ENCODE measurements around the gene ADAMTS16.

ADAMTS16 gene

DNA sequence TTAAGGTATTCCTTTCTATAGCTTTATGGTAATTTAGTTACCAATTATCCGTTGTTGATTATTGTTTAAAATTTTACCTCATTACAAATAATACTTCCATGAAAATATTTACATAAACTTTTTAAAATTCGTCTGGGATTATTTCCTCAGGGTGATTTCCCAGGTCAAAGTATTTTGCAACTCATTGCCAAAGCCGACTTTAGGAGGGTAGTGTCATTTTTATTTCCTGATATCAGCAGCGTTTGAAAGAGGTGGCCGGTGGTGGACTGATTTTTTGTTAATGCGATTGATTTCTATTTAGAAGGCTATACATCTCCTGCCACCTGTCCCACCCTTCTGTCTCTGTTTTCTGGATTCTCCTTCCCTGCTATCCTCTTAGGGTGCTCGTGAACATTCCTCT, 4.3 kb downstream of the ADAMTS16 start:
- no peak for DNase-seq (ENCODE audit: low read depth in 2 of 2)

DNA sequence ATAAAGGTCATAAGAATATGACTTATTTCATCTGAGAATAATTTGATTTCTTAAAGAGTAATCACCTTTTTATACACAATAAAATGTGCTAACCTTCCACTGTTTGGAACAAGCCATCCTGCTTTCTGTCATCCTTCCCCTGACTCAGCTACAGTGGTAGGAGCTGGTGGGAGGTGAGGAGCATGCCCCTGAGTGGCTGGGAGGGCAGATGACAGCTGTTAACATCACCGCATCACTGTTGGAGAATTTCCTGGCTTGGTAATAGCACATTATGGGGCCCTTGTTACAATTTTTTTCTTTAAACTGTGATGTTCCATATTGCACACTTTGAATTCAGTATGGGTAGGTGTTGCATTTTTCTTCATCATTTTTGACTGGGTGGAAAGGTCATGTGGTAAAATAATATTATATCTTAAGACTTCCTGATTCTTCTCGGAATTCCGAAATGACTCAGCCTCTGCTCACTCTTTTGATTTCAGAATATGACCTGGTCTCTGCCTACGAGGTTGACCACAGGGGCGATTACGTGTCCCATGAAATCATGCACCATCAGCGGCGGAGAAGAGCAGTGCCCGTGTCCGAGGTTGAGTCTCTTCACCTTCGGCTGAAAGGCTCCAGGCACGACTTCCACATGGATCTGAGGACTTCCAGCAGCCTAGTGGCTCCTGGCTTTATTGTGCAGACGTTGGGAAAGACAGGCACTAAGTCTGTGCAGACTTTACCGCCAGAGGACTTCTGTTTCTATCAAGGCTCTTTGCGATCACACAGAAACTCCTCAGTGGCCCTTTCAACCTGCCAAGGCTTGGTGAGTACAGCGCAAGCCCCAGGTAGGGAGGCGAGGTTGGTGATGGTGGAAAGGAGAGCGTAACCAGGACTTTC, 5.8 kb downstream of the ADAMTS16 start:
- no peak for DNase-seq (ENCODE audit: low read depth in 2 of 2)

DNA sequence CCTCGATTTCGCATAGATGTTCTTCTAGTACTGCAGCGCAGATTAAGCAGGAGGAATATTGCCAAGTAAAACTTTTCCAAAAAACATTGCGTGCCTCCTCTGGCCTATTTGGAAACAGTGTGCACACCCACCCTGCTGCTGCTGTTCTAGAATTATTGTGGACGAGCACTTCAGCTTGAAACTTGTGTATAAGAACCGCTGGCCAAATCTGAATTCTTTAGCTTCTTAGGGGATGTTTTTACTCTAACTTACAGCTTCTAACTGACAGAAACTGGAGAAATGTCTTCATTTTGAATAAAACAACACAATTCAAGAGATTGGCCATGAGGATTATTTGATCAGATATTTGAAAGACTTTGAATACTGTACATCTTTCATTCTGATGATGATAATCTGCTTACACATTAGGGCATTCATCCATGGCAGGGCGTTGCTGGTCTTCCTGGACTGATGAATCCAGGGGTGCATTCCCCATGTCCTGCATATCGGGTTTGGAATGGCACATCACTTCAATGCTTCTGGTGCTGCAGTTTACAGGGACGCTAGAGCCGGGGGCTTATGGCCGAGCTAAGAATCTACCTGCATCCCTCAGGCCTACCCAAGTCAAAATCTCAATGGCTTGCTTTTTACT, 6.5 kb downstream of the ADAMTS16 start:
- DNase-seq (ENCODE audit: low read depth in 2 of 2), result no peak

DNA sequence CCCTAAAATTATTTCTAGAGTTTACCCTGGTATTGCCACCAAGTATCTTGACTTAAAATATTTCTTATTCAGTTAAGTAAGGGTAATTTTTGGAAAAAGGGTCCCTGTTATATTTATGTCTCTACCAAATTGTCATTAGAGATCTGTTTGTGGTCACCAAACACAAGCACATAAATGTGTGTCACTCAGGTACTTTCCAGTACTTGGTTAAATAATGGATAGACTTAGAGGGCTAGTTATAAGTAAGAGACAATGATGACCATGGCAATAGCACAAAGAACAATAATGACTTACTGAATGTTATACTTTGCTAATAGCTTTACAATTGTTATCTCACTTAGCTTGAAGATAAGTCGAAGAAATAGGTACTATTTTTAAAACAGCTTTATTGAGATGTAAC, 9.0 kb downstream of the ADAMTS16 start:
- DNase-seq (ENCODE audit: low read depth in 2 of 2), result no peak

DNA sequence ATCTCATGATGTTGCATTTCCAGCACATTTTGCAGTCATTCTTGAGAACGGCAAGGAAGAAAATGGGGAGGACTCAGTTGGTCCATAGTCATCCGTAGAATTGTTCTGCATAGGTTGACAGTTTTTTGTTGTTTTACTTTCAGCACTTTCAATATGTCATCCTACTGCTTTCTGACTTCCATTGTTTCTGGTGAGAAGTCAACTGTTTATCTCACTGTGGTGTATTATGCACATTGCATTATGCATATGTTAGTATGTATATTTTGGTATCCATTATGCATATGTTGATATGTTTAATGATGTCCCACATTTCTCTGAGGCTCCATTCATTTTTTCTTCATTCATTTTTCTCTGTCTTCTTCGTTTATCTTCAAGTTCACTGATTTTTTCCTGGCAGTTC, 10.5 kb downstream of the ADAMTS16 start:
- DNase-seq (ENCODE audit: low read depth in 2 of 2), result no peak

DNA sequence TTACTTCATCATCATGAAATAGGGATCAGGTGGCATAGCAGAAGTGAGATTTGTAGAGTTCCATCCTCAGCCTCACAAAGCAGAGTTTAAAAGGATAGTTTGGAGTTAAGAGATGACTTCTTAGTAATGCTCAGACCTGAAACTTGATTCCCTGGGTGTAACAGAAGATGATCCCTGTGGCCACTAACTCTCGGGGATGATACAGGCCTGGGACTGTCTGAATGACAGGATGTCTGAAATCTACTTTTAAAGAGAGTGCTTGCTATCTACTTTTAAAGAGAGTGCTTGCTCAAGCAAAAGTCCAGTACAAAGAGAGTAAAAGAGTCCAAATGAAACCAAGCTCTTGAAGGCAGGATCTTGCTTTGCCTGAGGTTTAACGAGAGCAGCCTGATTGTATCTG, 14.6 kb downstream of the ADAMTS16 start:
- DNase-seq (ENCODE audit: low read depth in 2 of 2), result no peak

DNA sequence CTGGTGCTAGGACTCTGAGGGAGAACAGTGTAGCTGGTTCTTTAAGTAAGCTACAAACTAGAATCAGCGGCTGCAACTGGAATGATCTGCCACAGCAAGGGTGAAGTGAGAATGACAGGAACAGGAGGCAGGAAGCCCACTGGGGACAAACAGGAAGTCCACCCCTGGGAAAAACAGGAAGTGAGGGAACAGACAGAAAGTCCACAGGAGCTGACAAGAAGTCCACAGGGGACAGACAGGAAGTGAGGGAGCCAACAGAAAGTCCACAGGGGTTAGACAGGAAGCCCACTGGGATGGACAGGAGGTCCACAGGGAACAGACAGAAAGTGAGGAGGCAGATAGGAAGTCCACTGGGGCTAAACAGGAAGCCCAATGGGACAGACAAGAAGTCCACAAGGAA, 15.5 kb downstream of the ADAMTS16 start:
- DNase-seq (ENCODE audit: low read depth in 2 of 2), result no peak

DNA sequence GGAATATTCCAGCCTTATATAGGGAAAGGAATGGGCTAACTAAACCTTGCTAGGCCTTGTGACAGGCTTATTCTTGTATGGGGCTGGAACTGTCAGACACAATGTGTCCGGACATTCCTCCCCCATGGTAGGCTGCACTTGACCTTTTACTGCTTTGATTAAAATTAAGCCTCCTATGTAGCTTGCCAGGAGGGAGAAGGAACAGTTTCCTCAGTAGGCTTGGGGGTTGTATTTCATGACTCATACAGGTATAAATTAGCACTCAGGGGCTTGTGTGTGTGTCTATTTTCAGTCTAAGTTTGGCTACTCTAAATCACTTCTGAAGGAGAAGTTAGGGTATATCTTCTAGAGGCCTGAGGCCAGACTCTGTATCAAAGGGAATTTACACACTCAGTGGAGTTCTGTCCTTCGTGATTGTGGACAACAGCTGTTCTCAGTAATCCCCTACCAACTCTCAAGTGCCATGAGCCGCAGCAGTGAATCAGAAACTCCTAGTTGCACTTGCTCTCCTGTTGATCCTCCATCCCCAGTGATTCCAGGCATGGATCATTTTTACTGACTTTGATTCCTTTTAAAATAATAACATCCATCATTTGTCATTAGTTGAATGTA, 16.4 kb downstream of the ADAMTS16 start:
- no peak for DNase-seq (ENCODE audit: low read depth in 2 of 2)

DNA sequence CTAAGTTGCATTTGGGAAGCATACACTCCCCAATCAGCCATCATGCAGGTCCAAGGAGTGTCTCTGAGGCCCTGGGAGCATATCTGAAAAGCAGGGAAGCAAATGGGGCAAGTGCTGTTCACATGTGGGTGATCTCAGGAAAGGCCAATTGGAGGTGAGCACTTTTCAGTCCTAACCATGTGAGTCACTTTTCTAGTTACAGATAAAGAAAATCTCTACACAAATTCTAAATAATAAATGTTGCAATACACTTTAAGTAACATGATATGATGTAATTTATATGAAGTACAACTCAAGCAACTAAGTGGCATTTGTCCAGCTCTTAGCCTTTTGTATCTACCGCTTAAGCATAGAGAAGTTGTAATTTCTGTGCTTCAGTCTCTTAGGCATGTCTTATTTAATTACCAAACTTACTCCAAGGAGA, 18.4 kb downstream of the ADAMTS16 start:
- no peak for DNase-seq (ENCODE audit: low read depth in 2 of 2)

DNA sequence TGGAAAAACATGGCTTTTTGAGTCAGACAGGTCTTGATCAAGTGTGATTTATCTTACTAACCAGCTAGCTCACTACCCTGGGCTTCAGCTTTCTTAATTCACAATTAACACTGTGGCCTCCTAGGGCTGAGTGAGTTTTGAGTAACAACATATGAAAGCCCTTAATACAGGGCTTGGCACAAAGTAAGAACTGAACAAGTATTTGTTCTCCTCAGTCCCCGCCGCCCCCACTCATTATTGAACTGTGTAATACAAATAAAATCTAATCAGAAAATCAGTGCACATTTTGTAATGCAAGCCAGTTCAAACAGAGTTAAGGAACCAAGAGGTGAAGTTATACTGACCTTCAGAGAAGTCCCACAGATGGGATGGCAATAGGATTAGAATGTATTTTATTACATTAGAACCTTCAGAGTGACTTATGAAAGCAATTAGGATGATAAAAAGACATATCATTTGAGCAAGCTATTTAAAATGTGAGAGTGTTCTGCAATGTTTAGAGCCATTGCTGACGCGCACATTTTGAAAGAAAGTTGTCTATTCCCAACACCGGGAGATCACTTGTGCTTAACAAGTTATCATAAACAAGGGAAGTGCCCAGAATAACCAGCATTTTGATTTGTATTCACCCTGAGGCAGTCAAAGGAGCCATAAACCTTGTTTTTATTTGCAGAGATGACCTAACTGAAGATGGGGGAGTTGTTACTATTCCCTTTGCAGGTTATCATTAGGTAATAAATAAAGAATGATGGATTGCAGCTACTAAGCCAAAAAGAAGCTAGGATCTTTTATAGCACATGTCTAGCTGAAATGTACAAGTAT, 19.4 kb downstream of the ADAMTS16 start:
- no peak for DNase-seq (ENCODE audit: low read depth in 2 of 2)

DNA sequence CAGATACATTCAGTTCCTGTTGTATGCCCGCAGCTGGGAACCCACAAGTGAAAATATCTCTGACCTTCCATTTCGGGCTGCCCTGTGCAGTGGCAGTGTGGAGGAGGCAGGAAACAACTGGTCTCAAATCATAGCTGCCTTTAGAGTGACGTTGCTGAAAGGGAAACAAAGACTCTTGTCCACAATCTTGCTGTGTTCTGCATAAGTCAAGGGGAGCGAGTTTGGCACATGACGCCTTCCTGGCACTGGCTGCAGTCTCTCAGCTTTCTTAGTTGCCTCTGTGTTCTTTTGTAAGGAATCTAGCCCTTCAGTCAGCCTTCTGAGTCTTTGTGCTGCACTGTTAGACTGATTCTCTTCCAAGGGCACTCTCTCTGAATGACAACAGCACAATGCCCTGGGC, 24.0 kb downstream of the ADAMTS16 start:
- DNase-seq (ENCODE audit: low read depth in 2 of 2), result no peak

DNA sequence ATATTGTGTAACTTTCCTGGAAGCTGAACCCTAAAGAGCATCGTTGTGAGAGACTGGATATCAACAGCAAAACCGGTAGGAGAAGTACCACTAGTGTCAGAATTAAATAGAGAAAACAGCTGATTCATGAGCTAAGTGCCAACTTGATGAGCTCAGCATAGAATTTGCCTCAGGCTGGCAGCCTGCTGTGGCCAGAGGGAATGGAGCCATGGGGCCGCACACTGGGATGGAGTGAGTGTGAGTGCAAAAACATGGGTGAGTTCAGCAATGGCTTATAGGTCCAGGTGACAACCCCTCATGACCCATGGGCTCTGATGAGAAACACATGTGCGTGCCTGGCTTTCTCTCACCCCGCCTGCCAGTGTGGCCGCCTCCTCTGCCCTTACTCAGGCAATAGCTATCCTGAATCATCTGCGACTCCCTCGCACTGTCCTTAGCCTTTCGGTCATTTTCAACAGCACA, 25.4 kb downstream of the ADAMTS16 start:
- no peak for DNase-seq (ENCODE audit: low read depth in 2 of 2)

DNA sequence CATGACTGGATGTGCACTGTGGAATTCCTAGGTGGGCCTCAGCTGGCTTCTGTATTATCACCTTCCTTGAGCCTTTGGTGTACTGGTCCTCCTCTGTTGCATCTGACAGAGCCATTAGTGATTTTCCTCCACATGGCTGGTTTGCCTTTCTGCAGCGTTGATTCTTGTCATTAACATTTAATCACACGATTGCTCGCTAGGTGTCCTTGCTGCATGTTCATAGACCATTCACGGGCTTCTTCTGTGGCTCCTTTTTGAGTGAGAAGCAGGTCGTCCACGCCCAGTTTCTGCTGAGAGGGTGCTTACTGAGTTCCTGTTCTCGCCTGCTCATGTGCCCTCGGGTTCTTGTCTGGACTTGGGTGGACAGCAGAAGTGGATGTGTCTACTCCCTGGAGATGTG, 29.3 kb downstream of the ADAMTS16 start:
- DNase-seq (ENCODE audit: low read depth in 2 of 2), result no peak

DNA sequence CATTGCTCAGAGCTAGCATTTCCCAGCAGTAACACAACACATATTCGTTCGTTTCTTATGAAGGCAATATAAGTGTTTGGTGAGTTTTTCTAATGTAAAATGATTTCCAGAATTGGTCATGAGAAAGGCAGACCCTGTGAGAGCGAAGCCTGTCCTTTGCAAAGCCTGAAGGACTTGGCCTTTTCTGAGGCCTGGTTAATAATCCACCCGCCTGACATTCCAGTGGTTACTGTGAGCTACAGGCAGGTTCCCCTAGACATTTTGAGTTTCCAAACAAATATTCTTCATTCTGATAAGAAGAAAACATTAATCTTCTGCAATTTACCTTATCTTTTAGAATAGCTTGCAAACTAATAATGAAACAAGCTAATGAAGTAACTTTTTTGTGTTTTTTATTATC, 38.0 kb downstream of the ADAMTS16 start:
- no peak for DNase-seq (ENCODE audit: low read depth in 2 of 2)

DNA sequence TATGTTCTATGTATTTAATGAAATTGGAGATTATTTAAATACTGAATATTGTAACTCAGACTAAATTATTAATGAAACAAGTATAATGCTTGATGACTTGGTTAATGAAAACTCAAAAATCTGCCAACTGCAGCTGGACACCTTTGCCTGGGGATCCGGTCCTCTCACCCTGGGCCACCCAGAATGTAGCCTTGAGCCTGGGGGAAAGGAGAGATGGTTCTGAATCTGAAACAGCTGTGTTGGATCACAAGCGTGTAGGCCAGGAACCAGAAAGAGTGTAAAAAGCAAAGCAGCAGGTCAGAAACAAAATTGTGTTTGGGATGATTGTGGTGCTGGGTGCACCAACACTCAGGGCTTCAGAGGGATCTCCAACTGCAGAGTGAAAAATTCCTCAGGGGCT, 38.5 kb downstream of the ADAMTS16 start:
- no peak for DNase-seq (ENCODE audit: low read depth in 2 of 2)

DNA sequence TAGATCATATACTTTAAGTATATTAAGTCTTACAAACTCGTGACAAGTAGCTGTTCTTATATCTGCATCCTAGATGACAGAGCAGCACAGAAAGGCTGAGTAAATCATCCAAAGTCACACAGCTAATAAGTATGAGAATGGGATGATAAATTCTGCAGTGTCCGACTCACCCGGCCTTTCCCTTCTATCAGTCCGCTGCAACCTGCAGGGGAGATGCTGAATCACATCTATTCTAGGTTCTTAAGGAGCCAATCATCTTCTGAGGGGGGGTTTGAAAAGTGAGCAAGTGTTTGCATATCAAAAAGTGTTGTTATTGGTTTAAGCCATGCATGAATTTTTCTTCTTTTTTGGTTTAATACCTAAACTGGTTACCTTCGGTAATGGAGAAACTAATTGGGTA, 38.9 kb downstream of the ADAMTS16 start:
- no peak for DNase-seq (ENCODE audit: low read depth in 2 of 2)

DNA sequence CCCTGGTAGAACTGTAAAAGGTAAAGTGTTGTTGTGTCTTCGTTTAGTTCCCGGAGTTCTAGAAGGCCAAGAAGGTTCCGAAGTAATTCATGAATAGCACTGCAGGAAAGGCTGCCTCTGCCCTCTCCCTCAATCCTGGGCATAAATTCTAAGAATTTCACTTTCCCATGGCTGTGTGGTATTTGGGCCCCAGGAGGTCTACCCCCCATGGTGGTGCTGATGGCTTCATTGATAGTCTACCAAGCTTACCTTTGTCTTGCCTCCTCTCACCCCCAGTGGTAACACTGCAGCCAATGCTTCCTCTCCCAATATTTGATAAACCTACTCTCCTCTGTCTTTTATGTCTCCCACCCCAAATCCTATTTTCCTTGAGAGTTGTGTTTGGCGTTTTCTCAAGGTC, 39.5 kb downstream of the ADAMTS16 start:
- no peak for DNase-seq (ENCODE audit: low read depth in 2 of 2)

DNA sequence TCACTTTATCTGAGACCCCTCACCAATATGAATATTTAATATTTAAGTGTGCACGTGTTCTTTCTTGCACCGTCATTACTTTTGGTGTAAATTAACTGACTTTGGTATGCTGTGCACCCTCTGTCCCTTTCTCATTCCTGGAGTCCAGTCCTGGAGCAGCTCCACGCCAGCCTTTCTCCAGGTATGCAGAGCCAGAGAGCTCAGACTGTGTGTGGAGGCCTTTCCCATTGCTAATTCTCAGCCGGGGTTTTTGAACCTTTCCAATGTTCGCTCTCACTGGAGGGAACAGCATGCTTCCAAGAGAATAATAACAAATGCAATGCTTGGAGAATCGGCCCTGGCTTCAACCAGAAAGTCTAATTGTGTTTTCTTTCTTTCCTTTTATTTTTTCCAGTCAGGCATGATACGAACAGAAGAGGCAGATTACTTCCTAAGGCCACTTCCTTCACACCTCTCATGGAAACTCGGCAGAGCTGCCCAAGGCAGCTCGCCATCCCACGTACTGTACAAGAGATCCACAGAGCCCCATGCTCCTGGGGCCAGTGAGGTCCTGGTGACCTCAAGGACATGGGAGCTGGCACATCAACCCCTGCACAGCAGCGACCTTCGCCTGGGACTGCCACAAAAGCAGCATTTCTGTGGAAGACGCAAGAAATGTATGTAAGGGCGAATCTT, 41.7 kb downstream of the ADAMTS16 start:
- no peak for DNase-seq (ENCODE audit: low read depth in 2 of 2)

DNA sequence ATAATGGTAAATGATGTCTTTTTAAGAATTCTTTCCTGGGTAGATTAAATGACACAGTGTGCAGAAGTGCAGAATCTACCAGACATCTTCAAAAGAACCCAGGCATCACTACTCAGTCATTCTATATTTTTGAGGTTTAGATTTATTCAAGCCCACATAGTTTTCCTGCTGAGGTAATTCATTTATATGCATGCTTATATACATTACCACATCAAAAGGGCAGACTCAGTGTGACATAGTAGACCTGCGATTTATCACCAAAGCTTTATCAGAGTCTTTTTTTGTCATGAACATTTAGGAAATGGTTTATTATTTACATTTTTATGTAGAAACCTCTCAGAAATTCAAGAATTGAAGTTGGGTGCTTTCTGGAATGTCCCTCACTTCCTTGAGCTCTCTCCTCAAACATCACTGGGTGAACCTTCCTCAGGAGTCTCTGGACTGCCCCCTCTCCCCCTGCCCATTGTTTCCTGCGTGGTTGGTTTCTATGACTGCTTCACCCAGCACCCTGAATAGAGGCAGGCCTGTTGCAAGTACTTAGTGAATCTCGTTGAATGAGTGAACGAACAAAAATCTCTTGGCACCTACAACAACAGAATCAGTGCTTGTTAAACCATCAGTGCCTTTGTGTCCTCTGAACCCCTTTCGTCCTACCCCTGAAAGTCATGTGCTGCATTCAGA, 42.5 kb downstream of the ADAMTS16 start:
- DNase-seq (ENCODE audit: low read depth in 2 of 2), result no peak

DNA sequence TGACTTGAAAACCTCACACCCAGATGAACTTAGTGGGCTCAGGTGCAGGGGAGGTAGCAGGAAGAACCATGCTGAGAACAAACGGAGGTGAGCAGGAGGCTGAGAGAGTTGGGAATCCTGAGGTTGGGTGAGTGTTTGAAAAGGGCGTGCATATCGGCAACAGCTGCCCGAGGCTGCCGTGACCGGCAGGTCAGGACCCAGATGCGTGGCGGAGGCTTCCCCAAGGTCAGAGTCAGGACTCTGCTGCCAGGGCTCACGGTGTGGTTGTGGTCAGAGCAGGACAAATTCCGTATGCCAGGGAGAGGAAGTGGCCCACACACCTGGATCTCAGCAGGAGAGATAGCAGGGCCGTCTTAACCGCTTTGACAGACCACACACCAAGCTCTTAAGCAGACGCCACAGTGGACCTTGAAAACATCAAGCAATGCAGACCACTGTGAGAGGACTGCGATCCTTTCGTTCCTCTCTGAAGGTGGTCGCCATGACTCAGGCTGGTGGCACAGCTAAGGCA, 43.1 kb downstream of the ADAMTS16 start:
- DNase-seq (ENCODE audit: low read depth in 2 of 2), result no peak

DNA sequence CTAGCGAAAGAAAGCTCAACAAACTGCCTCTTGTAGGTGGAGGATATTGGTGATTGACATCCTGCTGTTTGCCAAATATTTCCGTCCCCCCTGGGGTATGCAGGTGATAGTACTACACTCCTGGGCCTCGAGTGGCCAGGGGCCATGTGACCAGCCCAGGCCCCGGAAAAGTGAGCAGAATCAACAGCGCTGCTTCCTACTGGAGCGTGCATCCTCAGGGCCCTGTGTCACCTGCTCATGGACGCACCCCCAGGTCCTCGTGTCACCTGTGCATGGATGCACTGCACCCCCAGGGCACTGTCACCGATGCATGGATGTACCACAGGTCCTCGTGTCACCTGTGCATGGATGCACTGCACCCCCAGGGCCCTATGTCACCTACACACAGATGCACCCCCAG, 43.8 kb downstream of the ADAMTS16 start:
- DNase-seq (ENCODE audit: low read depth in 2 of 2), result no peak

Data from stimulated activated CD4-positive, alpha-beta T cell treated with anti-CD3 and anti-CD28 coated beads, Interleukin-4, amount 100 ng/mL, for 48 hours (primary cell).